H1 (cell line): ENCODE results near the gene CXCL1. TPM values are rescaled to one million over a fixed set of nuclear protein-coding genes. Genes with fewer than 3 reads are reported as not detected.

Source experiments
- CTCF ChIA-PET: fragments of 300-600 bp; sonication (Branson Sonifier 250); formaldehyde crosslinking; loops from one replicate; lab custom pipeline; 2021; ENCODE audit not compliant: partially characterized antibody; lab: Charles Lee
- POLR2A ChIA-PET: fragments of 300-600 bp; sonication (Branson Sonifier 250); formaldehyde crosslinking; loops from one replicate; lab custom pipeline; 2021; ENCODE audit warnings: inconsistent platforms; ENCODE audit not compliant: partially characterized antibody; lab: Charles Lee
- DNase-seq, 2 experiments: peaks; one replicate each; pipeline versions ENCODE4 v3.0.0 to v3.0.0-alpha.2; 2010 to 2022; ENCODE audit warnings: low spot score in 2 of 2, low read depth in 1 of 2, mixed read lengths in 1 of 2
- FAIRE-seq: peaks from 2 replicates; lab custom pipeline; 2011; peaks lifted over from hg19 to GRCh38; lab: Jason Lieb, UNC
- H2AFZ ChIP-seq: 2 replicates; pipeline ENCODE4 v1.8.1; 2012; ENCODE audit warnings: low read length, inconsistent platforms
- H2AK5ac ChIP-seq: 2 replicates; pipeline ENCODE4 v1.6.1; 2013; ENCODE audit warnings: low read depth, low read length
- H2BK120ac ChIP-seq: replicated peaks from 2 replicates; pipeline ENCODE3; 2013; ENCODE audit warnings: low read depth, low read length, inconsistent platforms
- H2BK12ac ChIP-seq: 2 replicates; pipeline ENCODE4 v1.6.1; 2013; ENCODE audit warnings: low read depth, low read length
- H2BK15ac ChIP-seq: 2 replicates; pipeline ENCODE4 v1.6.1; 2013; ENCODE audit warnings: low read length
- H2BK20ac ChIP-seq: 2 replicates; pipeline ENCODE4 v1.6.1; 2013; ENCODE audit warnings: low read length
- H2BK5ac ChIP-seq: 2 replicates; pipeline ENCODE4 v1.6.1; 2013; ENCODE audit warnings: low read depth, low read length
- H3K14ac ChIP-seq: 2 replicates; pipeline ENCODE4 v1.6.1; 2013; ENCODE audit warnings: inconsistent platforms; ENCODE audit not compliant: insufficient read length
- H3K18ac ChIP-seq: 2 replicates; pipeline ENCODE4 v1.6.1; 2013; ENCODE audit warnings: low read length; ENCODE audit errors: extremely low read depth
- H3K23ac ChIP-seq: 2 replicates; pipeline ENCODE4 v1.6.1; 2013; ENCODE audit warnings: inconsistent platforms; ENCODE audit not compliant: insufficient read length
- H3K23me2 ChIP-seq: 2 replicates; pipeline ENCODE4 v1.6.1; 2013; ENCODE audit warnings: low read depth, low read length
- H3K27ac ChIP-seq: 2 replicates; pipeline ENCODE4 v1.6.1; 2011; ENCODE audit warnings: low read depth, low read length, inconsistent platforms
- H3K27me3 ChIP-seq, 4 experiments: replicated peaks in 1 of 4; 1 replicate in 1 of 4; 2 replicates in 3 of 4; pipeline versions ENCODE4 v1.6.1 to v1.8.1; 2011 to 2013; ENCODE audit warnings: low read length in 3 of 4, mild to moderate bottlenecking in 3 of 4, inconsistent platforms in 2 of 4, mixed read lengths in 2 of 4, moderate library complexity in 1 of 4; ENCODE audit not compliant: control insufficient read depth in 3 of 4, insufficient read depth in 3 of 4; ENCODE audit errors: extremely low read depth in 1 of 4
- H3K36me3 ChIP-seq, 4 experiments: 2 replicates each; pipeline versions ENCODE4 v1.6.1 to v1.8.1; 2011 to 2013; ENCODE audit warnings: mild to moderate bottlenecking in 4 of 4, low read length in 3 of 4, moderate library complexity in 2 of 4, control low read depth in 1 of 4, inconsistent platforms in 1 of 4; ENCODE audit not compliant: insufficient read depth in 4 of 4, control insufficient read depth in 2 of 4
- H3K4ac ChIP-seq: replicated peaks from 2 replicates; pipeline ENCODE3; 2013; ENCODE audit warnings: low read length, low read depth, mixed read lengths, inconsistent platforms; ENCODE audit not compliant: insufficient read length
- H3K4me1 ChIP-seq, 4 experiments: replicated peaks in 1 of 4; 1 replicate in 1 of 4; 2 replicates in 3 of 4; pipeline versions ENCODE4 v1.6.1 to v1.8.1; 2011 to 2013; ENCODE audit warnings: low read length in 3 of 4, inconsistent platforms in 2 of 4, mixed read lengths in 1 of 4; ENCODE audit not compliant: insufficient read depth in 4 of 4, control insufficient read depth in 3 of 4
- H3K4me2 ChIP-seq, 2 experiments: 2 replicates each; pipeline versions ENCODE4 v1.6.1 to v1.8.1; 2011 to 2013; ENCODE audit warnings: low read depth in 2 of 2, low read length in 2 of 2, control low read depth in 1 of 2, inconsistent platforms in 1 of 2, mild to moderate bottlenecking in 1 of 2; ENCODE audit not compliant: insufficient read depth in 1 of 2
- H3K4me3 ChIP-seq, 4 experiments: fragments of 200-600, 300-600 bp in 1 of 4; sonication (generic), shearing (Covaris generic), sonication (Bioruptor Twin) in 1 of 4; 2 replicates each; pipeline versions ENCODE4 v1.5.1 to v1.8.1; 2011 to 2016; ENCODE audit warnings: low read length in 4 of 4, low read depth in 3 of 4, control low read depth in 2 of 4, inconsistent platforms in 2 of 4, mild to moderate bottlenecking in 2 of 4, mixed read lengths in 1 of 4, moderate library complexity in 1 of 4; ENCODE audit not compliant: insufficient read depth in 2 of 4; ENCODE audit errors: extremely low read depth in 1 of 4
- H3K56ac ChIP-seq: replicated peaks from 2 replicates; pipeline ENCODE3; 2013; ENCODE audit warnings: low read depth, mild to moderate bottlenecking, mixed read lengths, low read length, inconsistent platforms; ENCODE audit not compliant: insufficient read length
- H3K79me1 ChIP-seq: 2 replicates; pipeline ENCODE4 v1.6.1; 2013; ENCODE audit warnings: low read depth, low read length, control low read depth
- H3K79me2 ChIP-seq, 2 experiments: 2 replicates each; pipeline versions ENCODE4 v1.6.1 to v1.8.1; 2012 to 2013; ENCODE audit warnings: low read length in 2 of 2, mild to moderate bottlenecking in 2 of 2, inconsistent platforms in 1 of 2; ENCODE audit not compliant: insufficient read depth in 2 of 2, control insufficient read depth in 1 of 2
- H3K9ac ChIP-seq, 4 experiments: replicated peaks in 1 of 4; 1 replicate in 1 of 4; 2 replicates in 3 of 4; pipeline versions ENCODE4 v1.6.1 to v1.8.1; 2011 to 2013; ENCODE audit warnings: low read depth in 3 of 4, low read length in 3 of 4, control low read depth in 2 of 4, mild to moderate bottlenecking in 2 of 4, moderate library complexity in 2 of 4, inconsistent platforms in 1 of 4; ENCODE audit errors: extremely low read depth in 1 of 4
- H3K9me3 ChIP-seq, 2 experiments: 2 replicates each; pipeline versions ENCODE4 v1.6.1 to v1.8.1; 2012 to 2013; ENCODE audit warnings: mild to moderate bottlenecking in 2 of 2, moderate library complexity in 2 of 2, control low read depth in 1 of 2, inconsistent platforms in 1 of 2, low read depth in 1 of 2, low read length in 1 of 2, mixed read lengths in 1 of 2; ENCODE audit not compliant: insufficient read depth in 2 of 2
- H4K20me1 ChIP-seq, 2 experiments: replicated peaks in 1 of 2; 2 replicates each; pipeline versions ENCODE3 to v1.8.1; 2011 to 2013; ENCODE audit warnings: inconsistent platforms in 2 of 2, low read length in 2 of 2, mild to moderate bottlenecking in 1 of 2; ENCODE audit not compliant: insufficient read depth in 2 of 2, control insufficient read depth in 1 of 2
- H4K5ac ChIP-seq: 2 replicates; pipeline ENCODE4 v1.6.1; 2013; ENCODE audit warnings: low read length, low read depth, mixed read lengths, inconsistent platforms; ENCODE audit not compliant: insufficient read length
- H4K8ac ChIP-seq: 2 replicates; pipeline ENCODE4 v1.8.0; 2013; ENCODE audit warnings: mild to moderate bottlenecking, moderate library complexity, low read length, inconsistent platforms; ENCODE audit not compliant: insufficient read depth; ENCODE audit errors: extremely low read depth
- H4K91ac ChIP-seq: replicated peaks from 2 replicates; pipeline ENCODE3; 2013; ENCODE audit warnings: low read length, mixed read lengths, inconsistent platforms; ENCODE audit not compliant: insufficient read length
- BCL11A ChIP-seq, 2 experiments: IDR thresholded peaks; one replicate each; pipeline ENCODE4 v1.6.1; 2011; ENCODE audit warnings: low read depth in 2 of 2, low read length in 2 of 2, mild to moderate bottlenecking in 2 of 2
- HDAC6 ChIP-seq: IDR thresholded peaks from one replicate; pipeline ENCODE4 v1.7.1; 2012; ENCODE audit warnings: low read depth, mild to moderate bottlenecking, inconsistent platforms, low read length, moderate library complexity
- POLR2A ChIP-seq, 2 experiments: IDR thresholded peaks; 1 replicate in 1 of 2; 2 replicates in 1 of 2; pipeline ENCODE4 v1.6.1; 2011; ENCODE audit warnings: low read depth in 2 of 2, low read length in 2 of 2, mild to moderate bottlenecking in 2 of 2; ENCODE audit errors: control extremely low read depth in 1 of 2
- ZNF274 ChIP-seq: IDR thresholded peaks from 2 replicates; pipeline ENCODE4 v1.7.0; 2012; ENCODE audit warnings: low read length, borderline replicate concordance; ENCODE audit errors: extremely low read depth
- WGBS, 2 experiments: shearing (Covaris generic) in 1 of 2; methylation state at CpG; one replicate each; pipeline versions ENCODE4 v1.1.6 to v1.1.7; 2013 to 2015; ENCODE audit warnings: low lambda C conversion rate in 2 of 2, mixed read lengths in 2 of 2, inconsistent platforms in 1 of 2, low coverage in 1 of 2, missing lambda C conversion rate in 1 of 2; ENCODE audit not compliant: insufficient replicate concordance in 2 of 2, insufficient coverage in 1 of 2, insufficient read length in 1 of 2; ENCODE audit errors: extremely low coverage in 1 of 2, missing lambda C conversion rate in 1 of 2; 5-methylcytosine and 5-hydroxymethylcytosine counted together
- polyA plus RNA-seq, 7 experiments: library from polyadenylated mRNA; depleted of rRNA in 3 of 7; stranded (reverse) in 5 of 7; unstranded in 2 of 7; fragments of >200 nt in 5 of 7; fragments of 200-250 nt in 2 of 7; gene quantifications; 1 replicate in 5 of 7; 2 replicates in 1 of 7; 4 replicates in 1 of 7; pipeline versions ENCODE4 v1.2.1 to v1.2.3, GENCODE V29; 2011 to 2013; ENCODE audit warnings: missing spikeins in 2 of 7, mixed read lengths in 2 of 7
- total RNA-seq: library from RNA; stranded (reverse); fragmentation: NEBNext Ultra II Directional; extraction: Animal tissue kit (Norgen Biotek cat#: 25700); gene quantifications from 2 replicates; pipeline ENCODE4 v1.2.1, GENCODE V29; 2021

Gene CXCL1
- total and polyA plus RNA-seq, 2 of the 8 experiments (the other 6 are each of a cell fraction or from before 2014, with no cell fraction given), result 0.77 to 0.80 TPM

GRCh38 chr4:73865431-73866096 is 3.6 kb upstream of the CXCL1 start:
- Histone ChIP-seq H3K79me2 (no peaks in the 10 kb centered on the region), H3K79me1 (no peaks in the 10 kb centered on the region), H3K9ac (no peak overlapping the region), H3K27me3 (peaks cover 0 to 22% (median 11%) of the 10 kb centered on the region in 4 experiments; a peak in 6 of 7 replicates), H2BK12ac (no peak overlapping the region), H3K4me3 (no peak overlapping the region), H3K23me2 (peaks cover 5% of the 10 kb centered on the region; the same call in 1 of the 2 replicates), H4K8ac (no peak overlapping the region), H3K4me1 (peaks cover 0 to 4% (median 2%) of the 10 kb centered on the region in 4 experiments; a peak in 3 of 7 replicates), H3K14ac (no peak overlapping the region), H3K36me3 (no peaks in the 10 kb centered on the region), H2BK15ac (no peak overlapping the region), H3K27ac (no peak overlapping the region), H3K18ac (no peak overlapping the region), H3K23ac (no peak overlapping the region), H2BK20ac (no peak overlapping the region), H4K20me1 (no peaks in the 10 kb centered on the region), H3K56ac (no peak overlapping the region), H4K5ac (no peak overlapping the region), H2AK5ac (no peak overlapping the region), H2BK120ac (no peak overlapping the region), H4K91ac (no peak overlapping the region), H3K4ac (no peak overlapping the region), H2AFZ (no peak overlapping the region), H3K9me3 (no peaks in the 10 kb centered on the region), H3K4me2 (no peak overlapping the region), H2BK5ac (no peak overlapping the region)
- no peak for FAIRE-seq
- DNase-seq, result no peak
- POLR2A ChIA-PET, result no interaction called here
- CTCF ChIA-PET, result interaction anchor here (0.6 to 4.3 kb wide), 16 partner anchors 9 to 292 kb away, joined by 3 to 40 read pairs (median 4); partner anchors contain the start of genes CXCL3 and PF4V1
- WGBS, 2 experiments, result 91% methylated on average over 5 of the region's 5 CpGs; no CpG with 5 or more reads in 1 of the 2 experiments
- TF ChIP-seq HDAC6 (no peak), BCL11A (IDR thresholded peaks at IDR 0.05; ENCODE audit: low read depth in 2 of 2, low read length in 2 of 2) (no peak), POLR2A (IDR thresholded peaks at IDR 0.05; ENCODE audit: control extremely low read depth in 1 of 2, low read depth in 2 of 2, low read length in 2 of 2) (no peak), ZNF274 (no peak)
